ENCODE data around the gene SLC27A4. TPM values are rescaled to one million over a fixed set of nuclear protein-coding genes. Genes with fewer than 3 reads are reported as not detected.
A peak's percentile ranks its signal among the peaks of the same experiment; 100 is the strongest.
"Not testable (repeated sequence)": the region's sequence is repeated elsewhere in the genome, so short reads cannot be mapped to it uniquely, and the experiment has no call there.

Gene SLC27A4
- total RNA-seq, 2 donors from 2014 or later = 15.0 to 17.1 TPM

DNA sequence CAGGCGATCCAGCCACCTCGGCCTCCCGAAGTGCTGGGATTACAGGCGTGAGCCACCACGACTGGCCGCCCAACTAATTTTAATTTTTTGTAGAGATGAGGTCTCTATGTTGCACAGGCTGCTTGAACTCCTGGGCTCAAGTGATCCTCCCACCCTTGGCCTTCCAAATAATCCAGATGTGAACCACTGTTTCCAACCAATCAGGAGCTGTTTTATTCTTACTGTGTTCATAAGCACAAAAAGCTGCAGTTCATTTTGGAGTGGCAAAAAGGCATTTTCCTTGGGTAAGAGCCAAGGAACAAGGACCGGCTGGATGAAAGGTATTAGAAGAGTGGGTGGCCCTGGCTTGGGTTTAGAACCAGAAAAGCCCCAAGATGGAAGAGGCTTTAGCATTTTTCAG is 5.2 kb upstream of the SLC27A4 start:
- Histone ChIP-seq H3K9me3 (no peaks in the 10 kb centered on the region), H3K4me3 (no peak overlapping the region), H3K27me3 (no peaks in the 10 kb centered on the region), H3K27ac (no peak overlapping the region), H3K36me3 (replicated peaks in 1 of 2; ENCODE audit: insufficient read depth in 1 of 2, low read depth in 2 of 2) (no peaks in the 10 kb centered on the region), H3K4me1 (peaks cover 5% of the 10 kb centered on the region)
- WGBS, 2 donors = 84 to 85% methylated on average over 7 of the region's 7 CpGs
- DNase-seq (no peak), ATAC-seq (no peak)
- intact Hi-C loops (cut with DNase I) = no loop called here
- TF ChIP-seq, protein P1, sequence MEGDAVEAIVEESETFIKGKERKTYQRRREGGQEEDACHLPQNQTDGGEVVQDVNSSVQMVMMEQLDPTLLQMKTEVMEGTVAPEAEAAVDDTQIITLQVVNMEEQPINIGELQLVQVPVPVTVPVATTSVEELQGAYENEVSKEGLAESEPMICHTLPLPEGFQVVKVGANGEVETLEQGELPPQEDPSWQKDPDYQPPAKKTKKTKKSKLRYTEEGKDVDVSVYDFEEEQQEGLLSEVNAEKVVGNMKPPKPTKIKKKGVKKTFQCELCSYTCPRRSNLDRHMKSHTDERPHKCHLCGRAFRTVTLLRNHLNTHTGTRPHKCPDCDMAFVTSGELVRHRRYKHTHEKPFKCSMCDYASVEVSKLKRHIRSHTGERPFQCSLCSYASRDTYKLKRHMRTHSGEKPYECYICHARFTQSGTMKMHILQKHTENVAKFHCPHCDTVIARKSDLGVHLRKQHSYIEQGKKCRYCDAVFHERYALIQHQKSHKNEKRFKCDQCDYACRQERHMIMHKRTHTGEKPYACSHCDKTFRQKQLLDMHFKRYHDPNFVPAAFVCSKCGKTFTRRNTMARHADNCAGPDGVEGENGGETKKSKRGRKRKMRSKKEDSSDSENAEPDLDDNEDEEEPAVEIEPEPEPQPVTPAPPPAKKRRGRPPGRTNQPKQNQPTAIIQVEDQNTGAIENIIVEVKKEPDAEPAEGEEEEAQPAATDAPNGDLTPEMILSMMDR (IDR thresholded peaks at IDR 0.05) = no peak
- TF ChIP-seq POLR2A (IDR thresholded peaks at IDR 0.05) = no peak

DNA sequence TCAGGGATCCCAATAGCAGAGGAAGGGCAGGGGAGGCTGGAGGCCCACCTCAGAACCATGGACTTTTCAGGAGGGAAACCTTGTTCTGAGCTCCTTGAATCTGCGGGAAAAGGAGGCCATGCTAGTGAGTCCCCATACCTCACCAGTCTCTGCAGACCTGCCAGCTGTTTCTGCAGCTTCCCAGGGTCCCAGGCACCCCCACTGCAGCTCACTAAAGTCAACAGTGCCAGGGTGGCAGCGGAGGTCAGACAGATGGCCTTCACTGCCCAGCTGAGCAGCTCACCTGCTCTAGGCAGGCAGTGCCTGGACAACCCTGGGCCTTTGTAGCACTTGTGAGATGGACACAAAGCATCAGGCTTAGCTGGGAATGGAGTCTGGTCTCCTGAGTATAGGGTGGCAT is 4.4 kb upstream of the SLC27A4 start:
- no peaks in the 10 kb centered on the region for H3K36me3 ChIP-seq (replicated peaks in 1 of 2; ENCODE audit: insufficient read depth in 1 of 2, low read depth in 2 of 2)
- H3K27me3 ChIP-seq = no peaks in the 10 kb centered on the region
- 0 to 76% methylated on average over 1 to 2 of the region's 2 CpGs for WGBS, 2 donors
- DNase-seq = no peak
- no peak overlapping the region for H3K4me3 ChIP-seq
- no peak overlapping the region for H3K27ac ChIP-seq
- no peaks in the 10 kb centered on the region for H3K9me3 ChIP-seq
- H3K4me1 ChIP-seq = peaks cover 5% of the 10 kb centered on the region
- no peak for ATAC-seq
- intact Hi-C loops (cut with DNase I) = no loop called here
- no peak for TF ChIP-seq POLR2A (IDR thresholded peaks at IDR 0.05)
- TF ChIP-seq, protein P1 (IDR thresholded peaks at IDR 0.05) = no peak

DNA sequence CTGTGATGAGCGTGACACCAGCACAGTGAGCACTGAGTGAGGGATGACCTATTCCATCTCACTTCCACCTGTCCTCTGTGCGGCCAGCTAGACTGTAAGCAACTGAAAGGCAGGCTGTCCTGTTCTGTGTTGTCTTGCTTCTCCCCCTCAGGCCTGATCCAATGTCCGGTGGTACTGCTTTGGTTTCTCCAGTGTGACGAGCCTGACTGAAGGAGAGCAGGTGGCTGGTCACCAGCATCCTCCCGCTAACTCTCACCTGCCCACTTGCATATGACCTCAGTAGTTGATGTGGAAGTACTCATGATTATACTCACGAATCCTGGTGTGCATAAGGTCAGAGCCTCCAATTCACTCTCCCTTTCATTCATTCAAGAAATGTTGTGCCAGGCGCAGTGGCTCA is 2.4 kb upstream of the SLC27A4 start:
- TF ChIP-seq, protein P1 (IDR thresholded peaks at IDR 0.05) = no peak
- no peak for TF ChIP-seq POLR2A (IDR thresholded peaks at IDR 0.05)
- Histone ChIP-seq H3K27ac (no peak overlapping the region), H3K4me3 (no peak overlapping the region), H3K36me3 (replicated peaks in 1 of 2; ENCODE audit: insufficient read depth in 1 of 2, low read depth in 2 of 2) (no peaks in the 10 kb centered on the region), H3K9me3 (no peaks in the 10 kb centered on the region), H3K4me1 (peaks cover 15% of the 10 kb centered on the region), H3K27me3 (no peaks in the 10 kb centered on the region)
- DNase-seq = no peak
- no peak for ATAC-seq
- WGBS, 2 donors = 79 to 84% methylated on average over 6 to 7 of the region's 7 CpGs
- intact Hi-C loops (cut with DNase I) = no loop called here

DNA sequence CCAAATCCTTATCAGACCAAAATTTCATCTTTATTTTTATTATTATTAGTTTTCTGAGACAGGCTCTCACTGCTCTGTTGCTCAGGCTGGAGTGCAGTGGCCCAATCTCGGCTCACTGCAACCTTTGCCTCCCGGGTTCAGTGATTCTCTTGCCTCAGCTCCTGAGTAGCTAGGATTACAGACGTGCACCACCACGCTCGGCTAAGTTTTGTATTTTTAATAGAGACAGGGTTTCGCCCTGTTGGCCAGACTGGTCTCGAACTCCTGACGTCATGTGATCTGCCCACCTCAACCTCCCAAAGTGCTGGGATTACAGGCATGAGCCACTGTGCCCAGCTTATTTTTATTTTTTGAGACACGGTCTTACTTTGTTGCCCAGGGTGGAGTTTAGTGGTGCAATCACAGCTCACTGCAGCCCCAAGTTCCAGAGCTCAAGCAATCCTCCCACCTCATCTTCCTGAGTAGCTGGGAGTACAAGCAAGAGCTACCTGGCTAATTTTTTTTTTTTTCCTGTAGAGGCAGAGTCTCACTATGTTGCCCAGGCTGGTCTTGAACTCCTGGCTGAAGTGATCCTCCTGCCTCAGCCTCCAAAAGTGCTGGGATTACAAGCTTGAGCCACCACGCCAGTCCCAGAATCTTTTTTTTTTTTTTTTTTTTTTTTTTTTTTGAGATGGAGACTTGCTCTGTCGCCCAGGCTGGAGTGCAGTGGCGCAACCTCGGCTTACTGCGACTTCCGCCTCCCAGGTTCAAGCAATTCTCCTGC is 1.3 kb upstream of the SLC27A4 start:
- H3K27ac ChIP-seq = peak overlapping the region in 1 of 4 donors; percentile 76
- H3K27me3 ChIP-seq; ATAC-seq; intact Hi-C loops (cut with DNase I); DNase-seq; H3K4me3 ChIP-seq; H3K9me3 ChIP-seq; H3K36me3 ChIP-seq (replicated peaks in 1 of 2; ENCODE audit: insufficient read depth in 1 of 2, low read depth in 2 of 2): not testable (repeated sequence)
- H3K4me1 ChIP-seq = peaks cover 15% of the 10 kb centered on the region
- WGBS, 2 donors = 90 to 94% methylated on average over 15 of the region's 15 CpGs

DNA sequence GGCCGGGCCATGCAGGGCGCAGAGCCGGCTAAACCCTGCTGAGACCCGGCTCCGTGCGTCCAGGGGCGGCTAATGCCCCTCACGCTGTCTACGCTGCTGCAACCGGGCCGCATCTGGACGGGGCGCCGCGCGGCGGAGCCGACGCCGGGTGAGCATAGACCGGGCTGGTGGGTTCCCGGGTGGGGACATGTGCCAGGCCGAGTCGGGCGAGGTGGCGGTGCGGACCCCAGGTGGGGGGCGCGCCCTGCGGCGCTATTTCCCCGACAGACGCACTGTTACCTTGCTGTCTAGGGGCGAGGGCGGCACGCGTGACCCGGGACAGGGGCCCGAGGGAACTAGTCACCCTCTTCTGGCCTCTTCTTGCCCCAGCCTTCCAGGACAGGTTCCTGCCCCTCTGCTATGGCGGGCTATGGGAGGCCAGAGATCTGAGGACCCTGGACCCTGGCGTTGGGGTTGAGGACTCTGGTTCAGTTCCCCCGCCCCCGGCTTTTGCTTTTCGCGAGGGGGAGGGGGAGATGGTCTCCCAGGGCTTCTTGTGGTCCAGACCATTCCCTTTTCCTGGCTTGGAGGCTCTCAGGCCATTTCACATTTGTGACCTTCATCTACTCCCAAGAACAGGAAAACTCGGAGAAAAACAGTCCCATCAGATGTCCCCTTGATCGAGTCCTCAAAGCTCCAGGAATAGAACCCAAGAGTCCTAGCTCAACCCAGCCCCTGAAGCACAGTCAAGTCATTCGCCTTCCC is 536 bp downstream of the SLC27A4 start:
- ATAC-seq (peak; percentile 4), DNase-seq (peak in 1 of 4 donors; percentile 14)
- H3K27ac ChIP-seq = peak overlapping the region; percentile 65 to 85 (median 74)
- H3K4me3 ChIP-seq = peak overlapping the region; percentile 72 to 85
- TF ChIP-seq POLR2A (IDR thresholded peaks at IDR 0.05) = no peak
- TF ChIP-seq, protein P1 (IDR thresholded peaks at IDR 0.05) = no peak
- H3K9me3 ChIP-seq = no peaks in the 10 kb centered on the region
- WGBS, 2 donors = 0 to 2% methylated on average over 7 to 46 of the region's 48 CpGs
- H3K4me1 ChIP-seq = peaks cover 15% of the 10 kb centered on the region
- peaks cover 0 to 9% of the 10 kb centered on the region in 2 donors for H3K36me3 ChIP-seq (replicated peaks in 1 of 2; ENCODE audit: insufficient read depth in 1 of 2, low read depth in 2 of 2)
- intact Hi-C loops (cut with DNase I) = no loop called here
- H3K27me3 ChIP-seq = no peaks in the 10 kb centered on the region
